Fibroblast of pulmonary artery (primary cell): Measurements from ENCODE around the gene AUTS2.

Experiments
- DNase-seq: peaks from one replicate; pipeline ENCODE4 v3.0.0-alpha.2; 2010; ENCODE audit warnings: low read depth
- H3K4me3 ChIP-seq: replicated peaks from 2 replicates; pipeline ENCODE4 v1.5.1; 2011; ENCODE audit warnings: low read depth, mild to moderate bottlenecking, control low read depth, low read length, moderate library complexity
- CTCF ChIP-seq: IDR thresholded peaks from 2 replicates; pipeline ENCODE4 v1.5.1; 2011; ENCODE audit warnings: mild to moderate bottlenecking, control low read depth, low read length, inconsistent platforms; ENCODE audit errors: missing control alignments

Gene AUTS2

GRCh38 chr7:70615066-70615606 is 1016.9 kb downstream of the AUTS2 start:
- no peak overlapping the region for H3K4me3 ChIP-seq
- no peak for DNase-seq
- no peak for TF ChIP-seq CTCF

- DNase-seq, result no peak
- TF ChIP-seq CTCF, result no peak
- no peak overlapping the region for H3K4me3 ChIP-seq
Observed at GRCh38 chr7:70616211-70616610, 1017.9 kb downstream of the AUTS2 start.

GRCh38 chr7:70616821-70617220 is 1018.5 kb downstream of the AUTS2 start:
- TF ChIP-seq CTCF, result no peak
- no peak overlapping the region for H3K4me3 ChIP-seq

GRCh38 chr7:70618020-70618551 is 1019.8 kb downstream of the AUTS2 start:
- H3K4me3 ChIP-seq, result no peak overlapping the region
- DNase-seq, result no peak
- TF ChIP-seq CTCF, result no peak

More at GRCh38 chr7:70616821-70617220, 1018.5 kb downstream of the AUTS2 start:
- no peak for DNase-seq

GRCh38 chr7:70619130-70619529 is 1020.9 kb downstream of the AUTS2 start:
- no peak for TF ChIP-seq CTCF

GRCh38 chr7:70619659-70620058 is 1021.4 kb downstream of the AUTS2 start:
- no peak overlapping the region for H3K4me3 ChIP-seq
- no peak for DNase-seq
- no peak for TF ChIP-seq CTCF

More at GRCh38 chr7:70619130-70619529, 1020.9 kb downstream of the AUTS2 start:
- H3K4me3 ChIP-seq, result no peak overlapping the region
- no peak for DNase-seq
